DMS 273 (cell line): ENCODE data around the gene DMXL1.

Experiments used
- DNase-seq: peaks from one replicate; lab custom pipeline; 2025; ENCODE audit not compliant: unreplicated experiment; lab: John Stamatoyannopoulos, UW

Gene DMXL1

DNA sequence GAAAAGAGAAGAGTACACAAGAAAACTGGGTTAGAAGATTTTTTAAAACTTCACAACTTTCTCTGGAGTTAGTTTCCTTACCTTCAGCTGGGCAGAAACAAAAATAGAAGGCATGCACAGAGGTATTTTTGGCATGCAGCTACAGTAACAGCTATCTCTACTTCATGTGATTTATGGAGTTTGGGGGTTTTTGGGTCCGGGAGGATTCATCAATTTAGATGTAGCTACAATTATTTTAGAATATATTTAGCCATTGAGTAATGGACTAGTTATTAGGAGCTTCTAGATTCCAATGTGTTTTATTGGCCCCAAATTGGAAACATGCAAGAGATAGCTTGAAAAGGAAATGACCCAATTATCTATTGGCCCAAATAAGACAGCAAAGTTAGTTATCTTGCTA is 193.3 kb downstream of the DMXL1 start:
- no peak for DNase-seq

DNA sequence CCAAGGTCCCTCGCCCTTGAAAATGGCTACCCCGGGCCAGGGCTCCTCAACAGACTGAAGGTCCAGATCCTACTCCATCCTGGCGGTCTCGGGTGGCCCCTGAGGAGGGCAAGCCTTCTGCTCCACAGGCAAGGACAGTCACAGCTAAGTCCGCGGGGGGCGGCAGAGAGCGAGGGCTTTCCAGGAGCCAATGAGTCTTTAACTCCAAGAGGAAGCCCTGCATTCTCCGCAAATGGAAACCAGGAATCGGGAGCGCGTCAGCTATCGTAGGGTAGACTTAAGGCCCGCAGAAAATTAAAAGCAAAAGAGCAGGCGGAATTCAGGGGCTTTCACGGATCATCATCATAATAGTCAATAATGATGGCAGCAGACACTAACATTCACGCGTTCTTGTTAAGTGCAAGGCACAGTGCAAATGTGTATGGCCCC is 197.1 kb downstream of the DMXL1 start:
- peak; percentile 95 for DNase-seq

DNA sequence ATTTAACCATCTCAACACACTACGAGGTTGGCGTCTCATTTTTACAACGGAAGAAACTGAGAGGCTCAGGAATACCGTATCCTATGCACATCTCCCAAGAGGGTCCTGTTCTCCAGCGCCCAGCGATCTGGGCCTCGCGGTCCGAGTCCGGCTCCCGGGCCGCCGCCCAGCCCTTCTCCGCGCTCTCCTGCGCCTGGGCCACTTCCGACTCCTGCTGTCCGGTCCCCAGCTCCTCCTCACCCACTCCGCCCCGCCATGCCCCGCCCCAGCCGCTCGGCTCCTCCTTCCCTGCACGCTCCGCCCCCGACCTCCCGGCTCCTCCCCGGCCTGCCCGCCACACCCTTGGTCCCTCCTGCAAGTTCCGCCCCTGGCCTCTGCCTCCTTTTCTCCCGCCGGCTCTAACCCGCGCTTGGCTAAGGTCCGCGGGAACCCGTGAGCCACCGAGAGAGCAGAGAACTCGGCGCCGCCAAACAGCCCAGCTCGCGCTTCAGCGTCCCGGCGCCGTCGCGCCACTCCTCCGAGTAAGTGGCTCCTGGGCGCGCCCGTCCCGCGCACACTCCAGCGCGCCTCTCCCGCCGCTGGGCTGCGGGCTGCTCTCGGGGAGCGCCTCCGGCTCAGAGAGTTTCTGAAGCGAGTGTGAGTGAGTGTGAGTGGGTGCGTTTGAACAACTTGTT is 197.6 kb downstream of the DMXL1 start:
- peak; percentile 95 for DNase-seq

DNA sequence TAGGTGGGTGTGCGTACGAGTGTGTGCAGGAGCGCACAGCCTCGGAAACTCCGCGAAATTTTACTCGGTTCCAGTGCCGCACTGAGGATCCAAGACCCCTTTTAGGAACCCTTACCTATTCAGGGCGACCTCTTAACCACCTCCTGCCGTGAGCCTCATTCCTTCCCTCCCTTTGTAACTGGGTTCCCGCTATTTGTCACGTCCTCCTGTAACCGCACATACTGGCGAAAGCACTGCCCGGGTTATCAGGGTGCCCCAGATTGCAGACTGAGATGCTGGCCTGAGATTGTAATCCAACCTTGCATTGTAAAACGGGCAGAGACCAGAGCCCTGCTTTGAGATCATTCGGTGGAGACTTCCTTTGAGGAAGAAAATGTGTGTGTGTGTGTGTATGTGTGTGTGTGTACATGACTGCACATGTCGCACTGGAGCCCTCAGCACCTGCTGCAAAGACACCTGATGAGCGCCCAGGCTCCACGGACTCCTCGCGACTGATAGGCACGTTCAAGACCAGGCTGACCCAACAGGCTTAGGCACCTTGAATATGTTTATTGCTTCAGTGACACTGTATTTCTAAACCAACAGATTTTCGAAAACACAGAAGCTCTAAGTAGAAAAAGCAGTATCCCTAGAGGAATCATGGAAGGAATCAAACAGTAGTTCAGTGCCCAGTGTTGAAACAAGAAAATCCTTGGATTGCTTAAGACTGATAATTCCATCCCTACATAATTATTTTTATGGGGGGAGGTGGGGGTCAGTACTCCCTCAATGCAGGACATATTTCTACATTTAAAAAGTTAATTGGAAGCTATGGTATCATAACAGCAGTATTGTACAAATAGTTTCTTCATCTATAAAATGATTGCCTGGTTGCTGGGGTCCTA is 198.4 kb downstream of the DMXL1 start:
- peak; percentile 70 for DNase-seq

DNA sequence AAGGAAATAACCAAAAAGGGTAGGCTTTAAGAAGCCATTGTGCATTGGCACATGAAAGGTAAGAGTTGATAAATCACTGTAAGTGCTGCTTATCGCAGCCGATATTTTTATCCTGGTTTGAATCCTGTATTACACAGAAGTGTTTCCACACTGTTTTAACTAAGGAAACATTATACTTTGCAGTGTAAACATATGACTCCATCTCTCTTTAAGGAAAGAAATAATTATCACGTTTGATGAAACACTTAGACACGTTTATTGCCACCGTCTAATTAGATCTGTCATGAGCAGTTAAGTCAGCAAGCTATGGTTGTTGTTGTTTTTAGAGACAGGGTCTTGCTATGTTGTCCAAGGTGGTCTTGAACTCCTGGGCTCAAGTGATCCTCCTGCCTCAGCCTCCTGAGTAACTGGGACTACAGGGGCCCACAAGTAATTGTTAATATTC is 199.3 kb downstream of the DMXL1 start:
- no peak for DNase-seq

DNA sequence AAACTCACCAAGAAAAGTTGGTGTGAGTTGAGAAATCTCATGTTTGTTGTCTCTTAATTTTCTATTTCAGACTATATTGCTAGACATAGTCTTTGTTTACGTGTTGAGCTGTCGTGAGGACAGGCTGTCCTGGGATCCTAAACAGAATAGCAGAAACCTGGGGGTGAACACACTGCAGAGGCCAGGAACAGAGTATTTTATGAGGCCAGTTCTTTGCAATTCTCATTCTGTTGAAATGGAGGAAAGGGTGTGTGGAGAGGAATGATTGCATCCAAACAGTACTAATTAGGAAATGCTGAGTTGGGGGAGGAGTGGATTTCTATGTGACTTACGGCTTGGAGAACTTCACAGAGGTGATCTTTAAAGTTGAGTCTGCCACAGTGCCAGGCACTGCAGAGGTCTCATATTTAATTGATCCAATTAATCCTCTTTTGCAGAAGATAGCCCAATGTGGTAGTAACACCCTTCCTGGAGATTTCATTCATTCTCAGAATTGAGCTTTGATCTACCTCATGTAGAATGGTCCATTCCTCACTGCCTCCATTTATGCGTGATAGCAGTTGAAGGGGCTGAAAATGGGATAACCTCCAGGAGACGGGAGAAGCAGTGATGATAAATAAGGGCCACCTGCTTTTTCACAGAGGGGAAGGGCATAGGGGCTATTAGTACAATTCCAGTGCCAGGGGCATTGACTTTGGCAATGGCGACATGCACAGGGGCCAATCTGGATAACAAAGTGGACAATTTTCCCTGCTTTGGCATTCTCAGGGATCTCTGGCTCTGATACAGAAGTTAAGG is 200.3 kb downstream of the DMXL1 start:
- no peak for DNase-seq

DNA sequence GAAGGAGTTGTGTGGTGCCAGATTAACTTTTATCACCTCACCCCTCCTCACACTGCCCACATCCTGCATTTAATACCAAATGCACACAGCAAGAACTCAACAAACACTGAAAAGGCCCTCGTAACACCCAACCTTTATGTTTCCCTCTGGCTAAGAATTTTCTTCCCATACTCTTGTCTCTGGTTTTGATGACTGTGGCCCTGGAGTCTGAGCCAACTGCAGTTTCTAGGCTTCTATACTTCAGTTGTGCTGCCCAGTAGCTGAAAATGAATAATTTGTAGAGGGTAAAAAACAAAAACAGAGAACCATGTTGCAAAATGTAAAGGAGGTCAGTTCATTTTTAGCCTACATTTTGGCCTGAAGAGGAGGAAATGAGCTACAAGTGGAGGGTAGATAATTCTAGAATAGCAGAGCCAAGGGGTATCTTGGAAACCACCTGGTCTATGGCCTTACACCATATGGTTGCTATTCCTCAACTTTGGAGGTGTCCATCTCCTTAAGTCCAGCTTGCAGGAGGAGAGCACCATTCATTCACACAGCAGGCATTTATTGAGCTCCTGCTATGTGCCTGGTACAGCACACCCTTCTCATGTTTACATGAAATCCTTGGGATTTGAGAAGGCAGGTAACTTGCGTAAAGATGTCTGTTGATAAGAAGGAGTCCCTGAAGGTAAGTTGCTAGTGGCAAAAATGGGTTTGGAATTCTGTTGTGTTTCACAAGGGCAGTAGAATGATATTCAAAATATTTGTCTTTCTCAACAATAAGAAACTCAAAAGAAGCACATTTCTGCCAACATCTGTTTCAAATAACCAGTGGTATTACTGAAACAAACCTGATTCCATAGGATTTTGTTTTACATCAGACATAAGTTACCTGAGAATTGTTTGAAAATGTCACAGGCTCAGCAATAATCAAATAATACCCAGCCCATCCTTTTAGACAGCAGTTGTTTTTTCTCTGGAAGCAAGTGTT is 201.2 kb downstream of the DMXL1 start:
- no peak for DNase-seq

DNA sequence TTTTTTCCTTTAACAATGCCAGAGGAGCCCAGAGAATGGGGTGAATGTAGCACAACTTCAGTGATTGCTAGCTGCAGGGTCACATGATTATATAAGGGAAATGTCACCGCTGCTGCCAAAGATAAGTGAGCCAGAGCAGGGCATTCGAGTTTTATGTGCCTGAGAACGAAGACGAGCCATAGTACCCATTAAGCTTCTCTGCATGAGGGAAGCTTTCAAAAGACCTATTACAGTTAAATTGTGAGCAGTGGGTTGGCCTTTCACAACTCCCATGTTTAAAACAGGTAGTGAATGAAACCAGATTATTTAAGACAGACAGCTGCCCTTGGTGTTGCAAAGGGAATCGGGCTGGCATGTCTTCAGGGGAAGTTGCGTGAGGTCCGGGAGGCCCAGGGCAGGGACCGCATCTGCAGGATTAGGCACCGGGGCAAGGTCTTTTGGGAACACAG is 202.5 kb downstream of the DMXL1 start:
- DNase-seq: no peak

DNA sequence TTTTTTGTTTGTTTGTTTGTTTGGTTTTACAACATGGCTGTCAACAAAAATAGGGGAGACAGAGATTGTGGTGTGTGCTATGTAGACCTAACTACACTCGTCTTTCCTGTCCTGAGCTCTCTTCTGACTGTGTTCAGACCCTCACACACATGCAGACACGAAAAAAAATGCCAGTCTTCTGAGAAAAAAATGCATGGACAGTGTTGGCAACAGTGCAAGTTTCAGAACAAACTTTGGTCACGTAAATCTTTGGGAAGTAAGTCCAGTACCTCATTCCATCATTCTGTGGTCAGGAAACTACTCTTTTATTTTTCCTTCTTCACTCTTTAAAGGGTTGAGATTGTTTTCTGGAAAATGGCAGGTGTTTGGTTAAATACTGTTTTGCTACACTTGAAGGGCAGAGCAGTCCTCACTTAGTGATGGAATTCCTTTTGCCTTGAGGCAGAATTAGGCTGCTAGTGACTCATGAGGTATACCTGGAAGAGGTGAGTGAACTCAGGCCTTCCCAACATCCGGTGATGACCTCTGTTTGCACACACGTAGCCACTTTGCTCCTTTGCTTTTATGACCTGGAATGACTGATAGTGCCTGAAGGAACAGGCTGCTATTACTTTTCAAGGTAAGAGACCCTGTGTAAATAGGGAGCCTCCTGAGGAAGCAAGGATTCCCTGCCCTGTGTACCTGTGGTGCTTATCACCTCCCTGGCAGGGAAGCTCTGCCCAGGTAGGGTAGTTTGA is 203.3 kb downstream of the DMXL1 start:
- DNase-seq: no peak

DNA sequence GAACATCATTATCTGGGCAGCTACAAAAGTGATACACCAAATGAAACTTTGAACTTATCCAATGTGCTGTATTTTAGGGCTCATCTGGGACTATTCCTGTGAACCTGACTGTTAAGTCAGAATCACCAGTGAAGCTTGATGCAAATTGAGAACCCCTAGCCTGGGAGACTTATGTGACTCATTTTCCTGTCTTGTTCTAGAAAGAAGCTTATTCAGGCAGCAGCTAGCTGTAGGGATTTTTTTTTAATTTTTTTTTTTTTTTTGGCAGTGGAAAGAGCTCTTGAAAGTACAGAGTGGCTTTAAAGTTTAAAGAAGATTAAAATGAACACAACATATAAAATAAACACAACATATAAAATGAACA is 203.9 kb downstream of the DMXL1 start:
- no peak for DNase-seq

DNA sequence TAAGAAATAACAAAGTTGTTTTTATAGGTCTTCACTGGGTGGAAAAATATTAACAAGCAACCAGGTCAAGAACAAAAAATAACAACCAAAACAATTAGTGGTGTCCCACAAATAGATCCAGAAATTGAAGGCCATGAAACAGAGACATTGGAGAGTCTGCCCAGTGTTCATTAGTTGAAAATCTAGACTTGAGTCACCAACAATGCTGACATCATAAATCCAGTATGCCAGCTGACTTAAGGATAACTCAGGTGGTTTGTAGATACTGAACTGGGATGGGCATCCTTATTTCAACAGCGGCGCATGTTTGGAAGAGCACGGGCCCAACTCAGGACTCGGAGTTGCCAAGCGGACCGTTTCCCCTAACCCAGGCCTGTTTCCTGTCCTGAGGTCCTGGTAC is 204.3 kb downstream of the DMXL1 start:
- no peak for DNase-seq

DNA sequence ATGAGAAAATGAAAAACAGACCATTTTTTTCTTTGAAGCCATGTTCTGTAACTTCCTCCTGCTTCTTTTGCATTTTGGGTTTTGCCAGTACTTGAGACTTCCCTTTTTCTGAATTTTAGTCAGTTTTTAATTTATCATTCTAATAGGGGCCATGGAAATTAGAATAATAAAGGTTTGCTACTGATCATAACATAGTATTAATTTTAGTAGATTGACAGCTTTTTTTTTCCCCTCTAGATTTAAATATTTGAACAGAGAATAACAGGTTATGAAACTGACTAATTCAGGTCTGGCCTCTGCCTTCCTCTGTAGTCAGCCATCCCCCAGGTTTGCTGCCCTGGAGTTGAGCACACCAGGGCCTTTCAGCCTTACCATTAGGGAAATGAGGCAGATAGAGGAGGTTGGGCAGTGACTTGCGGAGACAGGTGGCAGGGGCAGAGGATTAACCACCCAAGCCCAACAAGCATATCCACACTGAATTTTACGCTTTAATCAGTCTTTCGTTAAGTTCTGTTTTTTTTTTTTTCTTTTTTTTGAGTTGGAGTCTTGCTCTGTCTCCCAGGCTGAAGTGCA is 204.8 kb downstream of the DMXL1 start:
- no peak for DNase-seq

DNA sequence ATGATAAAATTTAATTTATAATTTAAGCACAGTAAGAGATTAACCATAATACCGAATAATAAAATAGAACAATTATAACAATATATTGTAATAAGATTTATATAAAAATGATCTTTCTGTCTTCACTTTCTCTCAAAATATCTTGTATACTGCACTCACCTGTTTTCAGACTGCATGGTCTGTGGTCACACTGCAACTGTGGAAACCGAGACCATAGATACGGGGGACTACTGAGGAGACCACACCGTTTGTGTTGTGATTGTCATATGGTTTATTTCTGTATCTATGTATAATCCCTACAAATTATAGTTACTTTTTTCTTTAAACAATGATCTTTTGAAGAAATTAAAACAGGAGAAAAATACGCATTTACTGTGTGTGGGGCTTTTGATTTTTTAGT is 206.1 kb downstream of the DMXL1 start:
- DNase-seq: no peak

DNA sequence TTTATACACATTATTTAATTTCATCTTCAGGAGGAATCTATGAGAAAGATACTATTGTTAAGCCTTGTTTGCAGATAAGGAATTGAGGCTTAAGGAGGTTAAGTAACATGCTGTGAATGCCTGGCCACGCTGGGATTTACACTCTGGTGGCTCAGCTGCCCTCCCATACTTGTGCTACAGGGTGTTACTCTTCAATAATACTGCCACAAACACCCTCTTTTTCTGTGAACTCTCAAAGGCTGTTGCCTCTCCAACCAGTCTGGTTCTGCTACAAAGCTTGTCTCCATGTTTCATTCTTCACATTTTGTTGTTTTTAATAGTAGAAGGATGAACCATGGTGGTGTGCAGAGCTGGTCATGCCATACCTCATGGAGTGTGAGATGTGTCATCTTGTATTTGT is 208.2 kb downstream of the DMXL1 start:
- no peak for DNase-seq

DNA sequence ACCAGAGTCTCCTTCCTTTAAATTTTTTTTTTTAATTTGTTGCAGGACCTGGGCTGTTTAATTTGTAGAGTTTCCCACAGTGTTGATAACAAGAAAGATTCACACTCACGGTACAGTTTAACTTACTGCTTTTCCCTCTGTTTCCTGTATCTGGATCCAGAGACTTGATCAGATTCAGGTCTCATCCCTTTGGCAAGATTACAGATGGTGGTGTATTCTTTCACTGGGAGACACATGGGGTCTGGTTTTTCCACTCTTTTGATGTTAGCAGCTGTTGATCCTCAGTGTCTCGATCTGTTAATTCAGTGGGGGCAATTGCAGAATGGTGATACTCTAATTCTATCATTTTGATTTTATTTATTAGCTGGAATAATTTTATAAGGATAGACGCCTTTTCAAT is 209.5 kb downstream of the DMXL1 start:
- peak; percentile 20 for DNase-seq

DNA sequence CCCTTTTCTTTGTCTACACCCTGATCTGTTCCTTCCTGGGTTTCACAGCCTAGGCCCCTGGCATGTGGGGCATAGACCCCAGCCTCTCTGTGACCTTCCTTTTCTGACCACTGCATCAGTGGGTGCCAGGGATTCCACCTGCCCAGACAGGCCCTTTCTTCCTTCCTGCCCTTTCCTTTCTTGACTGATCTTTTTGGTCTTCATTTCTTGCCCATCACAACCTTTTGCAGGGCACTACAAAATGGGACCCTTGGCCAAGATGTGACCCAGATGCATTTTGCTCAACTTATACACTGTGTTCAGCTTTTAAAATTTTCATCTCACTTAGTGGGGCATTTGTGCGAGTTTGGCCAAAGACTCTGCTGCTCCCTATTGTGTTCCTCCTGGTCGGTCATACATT is 211.7 kb downstream of the DMXL1 start:
- no peak for DNase-seq

DNA sequence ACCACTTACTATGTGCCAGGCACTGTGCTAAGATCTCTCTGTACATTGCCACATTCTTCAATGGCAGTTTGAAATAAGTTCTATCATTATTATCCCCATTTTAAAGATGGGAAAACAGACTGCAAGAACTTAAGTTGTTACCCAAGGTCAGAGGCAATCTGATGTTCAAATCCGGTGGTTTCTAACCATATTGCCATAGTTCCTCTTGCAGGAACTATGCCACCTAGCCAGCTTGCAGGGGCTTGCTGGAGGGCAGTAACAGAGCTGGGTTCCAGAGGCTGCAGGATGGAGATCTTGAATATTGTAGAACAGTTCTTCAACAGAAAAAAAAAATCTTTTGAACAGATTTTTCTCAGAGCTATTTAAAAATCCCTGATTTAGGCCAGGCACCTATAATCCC is 213.1 kb downstream of the DMXL1 start:
- DNase-seq: no peak

DNA sequence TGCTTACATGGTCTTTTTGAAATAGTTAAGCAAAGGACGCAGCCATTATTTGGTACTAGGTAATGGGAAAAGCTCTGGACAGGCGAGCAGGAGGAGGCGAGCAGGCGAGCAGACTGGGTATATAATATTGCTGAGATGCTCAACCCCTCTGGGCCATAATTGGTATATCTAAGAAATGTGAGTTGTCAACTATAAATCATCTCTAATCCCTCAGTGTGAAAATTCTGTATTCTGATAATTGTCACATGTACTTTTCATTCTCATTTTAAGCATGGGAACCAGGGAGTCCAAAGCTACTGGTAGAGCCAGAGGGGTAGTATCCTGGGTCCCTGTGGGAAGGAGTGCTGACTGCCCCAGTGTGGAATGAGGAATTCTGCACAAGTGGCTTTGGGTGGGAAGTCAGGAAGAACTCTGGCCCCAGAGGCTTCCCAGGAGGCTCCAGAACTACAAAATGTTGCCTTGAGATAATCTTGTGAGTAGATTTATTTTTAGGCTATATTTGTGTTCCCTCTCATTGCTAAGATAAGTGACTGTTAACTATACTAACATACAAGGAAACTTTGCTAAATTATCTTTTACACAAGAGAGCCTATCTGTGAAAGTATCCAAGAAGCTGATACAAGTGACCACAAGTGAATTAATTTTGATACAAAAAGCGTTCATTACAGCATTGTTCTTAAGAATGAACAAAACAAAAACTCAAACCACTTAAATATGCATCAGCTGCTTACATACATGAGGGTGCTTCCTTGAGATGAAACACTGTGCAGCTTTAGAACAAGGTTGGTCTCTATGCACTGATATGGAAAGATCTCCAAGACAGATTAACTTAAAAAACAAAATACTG is 214.4 kb downstream of the DMXL1 start:
- no peak for DNase-seq
